H1 (cell line): ENCODE results near the gene BCAS3. TPM values are rescaled to one million over a fixed set of nuclear protein-coding genes. Genes with fewer than 3 reads are reported as not detected.

Source experiments
- CTCF ChIA-PET: fragments of 300-600 bp; sonication (Branson Sonifier 250); formaldehyde crosslinking; loops from one replicate; lab custom pipeline; 2021; ENCODE audit not compliant: partially characterized antibody; lab: Charles Lee
- POLR2A ChIA-PET: fragments of 300-600 bp; sonication (Branson Sonifier 250); formaldehyde crosslinking; loops from one replicate; lab custom pipeline; 2021; ENCODE audit warnings: inconsistent platforms; ENCODE audit not compliant: partially characterized antibody; lab: Charles Lee
- DNase-seq, 2 experiments: peaks; one replicate each; pipeline versions ENCODE4 v3.0.0 to v3.0.0-alpha.2; 2010 to 2022; ENCODE audit warnings: low spot score in 2 of 2, low read depth in 1 of 2, mixed read lengths in 1 of 2
- FAIRE-seq: peaks from 2 replicates; lab custom pipeline; 2011; peaks lifted over from hg19 to GRCh38; lab: Jason Lieb, UNC
- H2AFZ ChIP-seq: 2 replicates; pipeline ENCODE4 v1.8.1; 2012; ENCODE audit warnings: low read length, inconsistent platforms
- H2AK5ac ChIP-seq: 2 replicates; pipeline ENCODE4 v1.6.1; 2013; ENCODE audit warnings: low read depth, low read length
- H2BK120ac ChIP-seq: replicated peaks from 2 replicates; pipeline ENCODE3; 2013; ENCODE audit warnings: low read depth, low read length, inconsistent platforms
- H2BK12ac ChIP-seq: 2 replicates; pipeline ENCODE4 v1.6.1; 2013; ENCODE audit warnings: low read depth, low read length
- H2BK15ac ChIP-seq: 2 replicates; pipeline ENCODE4 v1.6.1; 2013; ENCODE audit warnings: low read length
- H2BK20ac ChIP-seq: 2 replicates; pipeline ENCODE4 v1.6.1; 2013; ENCODE audit warnings: low read length
- H2BK5ac ChIP-seq: 2 replicates; pipeline ENCODE4 v1.6.1; 2013; ENCODE audit warnings: low read depth, low read length
- H3K14ac ChIP-seq: 2 replicates; pipeline ENCODE4 v1.6.1; 2013; ENCODE audit warnings: inconsistent platforms; ENCODE audit not compliant: insufficient read length
- H3K18ac ChIP-seq: 2 replicates; pipeline ENCODE4 v1.6.1; 2013; ENCODE audit warnings: low read length; ENCODE audit errors: extremely low read depth
- H3K23ac ChIP-seq: 2 replicates; pipeline ENCODE4 v1.6.1; 2013; ENCODE audit warnings: inconsistent platforms; ENCODE audit not compliant: insufficient read length
- H3K23me2 ChIP-seq: 2 replicates; pipeline ENCODE4 v1.6.1; 2013; ENCODE audit warnings: low read depth, low read length
- H3K27ac ChIP-seq: 2 replicates; pipeline ENCODE4 v1.6.1; 2011; ENCODE audit warnings: low read depth, low read length, inconsistent platforms
- H3K27me3 ChIP-seq, 4 experiments: replicated peaks in 1 of 4; 1 replicate in 1 of 4; 2 replicates in 3 of 4; pipeline versions ENCODE4 v1.6.1 to v1.8.1; 2011 to 2013; ENCODE audit warnings: low read length in 3 of 4, mild to moderate bottlenecking in 3 of 4, inconsistent platforms in 2 of 4, mixed read lengths in 2 of 4, moderate library complexity in 1 of 4; ENCODE audit not compliant: control insufficient read depth in 3 of 4, insufficient read depth in 3 of 4; ENCODE audit errors: extremely low read depth in 1 of 4
- H3K36me3 ChIP-seq, 4 experiments: 2 replicates each; pipeline versions ENCODE4 v1.6.1 to v1.8.1; 2011 to 2013; ENCODE audit warnings: mild to moderate bottlenecking in 4 of 4, low read length in 3 of 4, moderate library complexity in 2 of 4, control low read depth in 1 of 4, inconsistent platforms in 1 of 4; ENCODE audit not compliant: insufficient read depth in 4 of 4, control insufficient read depth in 2 of 4
- H3K4ac ChIP-seq: replicated peaks from 2 replicates; pipeline ENCODE3; 2013; ENCODE audit warnings: low read length, low read depth, mixed read lengths, inconsistent platforms; ENCODE audit not compliant: insufficient read length
- H3K4me1 ChIP-seq, 4 experiments: replicated peaks in 1 of 4; 1 replicate in 1 of 4; 2 replicates in 3 of 4; pipeline versions ENCODE4 v1.6.1 to v1.8.1; 2011 to 2013; ENCODE audit warnings: low read length in 3 of 4, inconsistent platforms in 2 of 4, mixed read lengths in 1 of 4; ENCODE audit not compliant: insufficient read depth in 4 of 4, control insufficient read depth in 3 of 4
- H3K4me2 ChIP-seq, 2 experiments: 2 replicates each; pipeline versions ENCODE4 v1.6.1 to v1.8.1; 2011 to 2013; ENCODE audit warnings: low read depth in 2 of 2, low read length in 2 of 2, control low read depth in 1 of 2, inconsistent platforms in 1 of 2, mild to moderate bottlenecking in 1 of 2; ENCODE audit not compliant: insufficient read depth in 1 of 2
- H3K4me3 ChIP-seq, 4 experiments: fragments of 200-600, 300-600 bp in 1 of 4; sonication (generic), shearing (Covaris generic), sonication (Bioruptor Twin) in 1 of 4; 2 replicates each; pipeline versions ENCODE4 v1.5.1 to v1.8.1; 2011 to 2016; ENCODE audit warnings: low read length in 4 of 4, low read depth in 3 of 4, control low read depth in 2 of 4, inconsistent platforms in 2 of 4, mild to moderate bottlenecking in 2 of 4, mixed read lengths in 1 of 4, moderate library complexity in 1 of 4; ENCODE audit not compliant: insufficient read depth in 2 of 4; ENCODE audit errors: extremely low read depth in 1 of 4
- H3K56ac ChIP-seq: replicated peaks from 2 replicates; pipeline ENCODE3; 2013; ENCODE audit warnings: low read depth, mild to moderate bottlenecking, mixed read lengths, low read length, inconsistent platforms; ENCODE audit not compliant: insufficient read length
- H3K79me1 ChIP-seq: 2 replicates; pipeline ENCODE4 v1.6.1; 2013; ENCODE audit warnings: low read depth, low read length, control low read depth
- H3K79me2 ChIP-seq, 2 experiments: 2 replicates each; pipeline versions ENCODE4 v1.6.1 to v1.8.1; 2012 to 2013; ENCODE audit warnings: low read length in 2 of 2, mild to moderate bottlenecking in 2 of 2, inconsistent platforms in 1 of 2; ENCODE audit not compliant: insufficient read depth in 2 of 2, control insufficient read depth in 1 of 2
- H3K9ac ChIP-seq, 4 experiments: replicated peaks in 1 of 4; 1 replicate in 1 of 4; 2 replicates in 3 of 4; pipeline versions ENCODE4 v1.6.1 to v1.8.1; 2011 to 2013; ENCODE audit warnings: low read depth in 3 of 4, low read length in 3 of 4, control low read depth in 2 of 4, mild to moderate bottlenecking in 2 of 4, moderate library complexity in 2 of 4, inconsistent platforms in 1 of 4; ENCODE audit errors: extremely low read depth in 1 of 4
- H3K9me3 ChIP-seq, 2 experiments: 2 replicates each; pipeline versions ENCODE4 v1.6.1 to v1.8.1; 2012 to 2013; ENCODE audit warnings: mild to moderate bottlenecking in 2 of 2, moderate library complexity in 2 of 2, control low read depth in 1 of 2, inconsistent platforms in 1 of 2, low read depth in 1 of 2, low read length in 1 of 2, mixed read lengths in 1 of 2; ENCODE audit not compliant: insufficient read depth in 2 of 2
- H4K20me1 ChIP-seq, 2 experiments: replicated peaks in 1 of 2; 2 replicates each; pipeline versions ENCODE3 to v1.8.1; 2011 to 2013; ENCODE audit warnings: inconsistent platforms in 2 of 2, low read length in 2 of 2, mild to moderate bottlenecking in 1 of 2; ENCODE audit not compliant: insufficient read depth in 2 of 2, control insufficient read depth in 1 of 2
- H4K5ac ChIP-seq: 2 replicates; pipeline ENCODE4 v1.6.1; 2013; ENCODE audit warnings: low read length, low read depth, mixed read lengths, inconsistent platforms; ENCODE audit not compliant: insufficient read length
- H4K8ac ChIP-seq: 2 replicates; pipeline ENCODE4 v1.8.0; 2013; ENCODE audit warnings: mild to moderate bottlenecking, moderate library complexity, low read length, inconsistent platforms; ENCODE audit not compliant: insufficient read depth; ENCODE audit errors: extremely low read depth
- H4K91ac ChIP-seq: replicated peaks from 2 replicates; pipeline ENCODE3; 2013; ENCODE audit warnings: low read length, mixed read lengths, inconsistent platforms; ENCODE audit not compliant: insufficient read length
- ATF3 ChIP-seq: IDR thresholded peaks from 2 replicates; pipeline ENCODE4 v1.6.1; 2011; ENCODE audit warnings: low read depth, mild to moderate bottlenecking, low read length; ENCODE audit not compliant: insufficient read depth
- GABPA ChIP-seq: IDR thresholded peaks from 2 replicates; pipeline ENCODE4 v1.6.1; 2011; ENCODE audit warnings: mild to moderate bottlenecking, low read length, moderate library complexity, borderline replicate concordance; ENCODE audit not compliant: insufficient read depth
- JUND ChIP-seq: IDR thresholded peaks from 2 replicates; pipeline ENCODE4 v1.6.1; 2011; ENCODE audit warnings: mild to moderate bottlenecking, improper control_type of control experiment, low read length
- KDM1A ChIP-seq: fragments of 200-600, 300-600 bp; sonication (generic); IDR thresholded peaks from 2 replicates; pipeline ENCODE4 v1.7.1; 2016; ENCODE audit warnings: mild to moderate bottlenecking, low read length, borderline replicate concordance
- NANOG ChIP-seq: IDR thresholded peaks from 2 replicates; pipeline ENCODE4 v1.6.1; 2011; ENCODE audit warnings: low read length, low read depth, mild to moderate bottlenecking, inconsistent platforms; ENCODE audit not compliant: insufficient read depth, poor library complexity, severe bottlenecking
- POU5F1 ChIP-seq: IDR thresholded peaks from 2 replicates; pipeline ENCODE4 v1.6.1; 2011; ENCODE audit warnings: low read depth, mild to moderate bottlenecking, low read length, moderate library complexity
- SIRT6 ChIP-seq: IDR thresholded peaks from one replicate; pipeline ENCODE4 v1.7.1; 2012; ENCODE audit warnings: low read length, inconsistent platforms
- SP2 ChIP-seq: IDR thresholded peaks from 2 replicates; pipeline ENCODE4 v1.6.1; 2012; ENCODE audit warnings: mild to moderate bottlenecking, low read length, inconsistent platforms
- SUZ12 ChIP-seq: fragments of 200-600 bp; sonication (generic); IDR thresholded peaks from 2 replicates; pipeline ENCODE4 v1.6.1; 2012; ENCODE audit warnings: mild to moderate bottlenecking, inconsistent platforms, low read length, moderate library complexity, mixed read lengths
- TBP ChIP-seq: IDR thresholded peaks from 2 replicates; pipeline ENCODE4 v1.6.1; 2011; ENCODE audit warnings: low read depth, low read length, improper control_type of control experiment
- WGBS, 2 experiments: shearing (Covaris generic) in 1 of 2; methylation state at CpG; one replicate each; pipeline versions ENCODE4 v1.1.6 to v1.1.7; 2013 to 2015; ENCODE audit warnings: low lambda C conversion rate in 2 of 2, mixed read lengths in 2 of 2, inconsistent platforms in 1 of 2, low coverage in 1 of 2, missing lambda C conversion rate in 1 of 2; ENCODE audit not compliant: insufficient replicate concordance in 2 of 2, insufficient coverage in 1 of 2, insufficient read length in 1 of 2; ENCODE audit errors: extremely low coverage in 1 of 2, missing lambda C conversion rate in 1 of 2; 5-methylcytosine and 5-hydroxymethylcytosine counted together
- polyA plus RNA-seq, 7 experiments: library from polyadenylated mRNA; depleted of rRNA in 3 of 7; stranded (reverse) in 5 of 7; unstranded in 2 of 7; fragments of >200 nt in 5 of 7; fragments of 200-250 nt in 2 of 7; gene quantifications; 1 replicate in 5 of 7; 2 replicates in 1 of 7; 4 replicates in 1 of 7; pipeline versions ENCODE4 v1.2.1 to v1.2.3, GENCODE V29; 2011 to 2013; ENCODE audit warnings: missing spikeins in 2 of 7, mixed read lengths in 2 of 7
- total RNA-seq: library from RNA; stranded (reverse); fragmentation: NEBNext Ultra II Directional; extraction: Animal tissue kit (Norgen Biotek cat#: 25700); gene quantifications from 2 replicates; pipeline ENCODE4 v1.2.1, GENCODE V29; 2021
- TF ChIP-seq, protein P1 (sequence below): IDR thresholded peaks from 2 replicates; pipeline ENCODE4 v1.6.1; 2012; ENCODE audit warnings: low read length, inconsistent platforms

The BCAS3 gene
- total and polyA plus RNA-seq, 2 of the 8 experiments (the other 6 are each of a cell fraction or from before 2014, with no cell fraction given), result 9.9 to 13.3 TPM

DNA sequence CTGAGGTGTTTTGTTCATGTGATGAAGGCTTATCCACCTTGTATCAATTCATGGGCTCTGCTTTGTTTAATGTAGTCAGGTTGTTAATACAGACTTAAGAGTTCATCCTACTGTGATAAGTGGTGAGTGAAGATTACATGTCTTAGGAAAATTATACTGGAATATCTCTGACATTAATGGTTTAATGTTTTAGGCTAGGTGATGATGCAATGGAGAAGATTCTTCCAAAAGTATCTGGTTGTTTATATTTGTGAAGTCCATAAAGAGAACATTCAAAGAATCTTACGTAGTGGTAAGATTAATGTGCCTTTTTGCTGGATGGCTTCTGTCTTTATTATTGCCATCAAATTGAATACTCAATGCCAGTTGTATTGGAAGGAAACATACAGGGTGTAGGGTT lies 236.4 kb downstream of the BCAS3 start:
- 100% methylated on average over 1 of the region's 1 CpG; no CpG with 5 or more reads in 1 of the 2 experiments for WGBS, 2 experiments

More for the DNA sequence above, 236.4 kb downstream of the BCAS3 start:
- H2BK15ac ChIP-seq, result no peak overlapping the region
- no peak overlapping the region for H3K4ac ChIP-seq
- H3K18ac ChIP-seq, result no peak overlapping the region
- H3K23me2 ChIP-seq, result no peaks in the 10 kb centered on the region
- no peak overlapping the region for H2AFZ ChIP-seq
- H2BK5ac ChIP-seq, result no peak overlapping the region
- H2BK120ac ChIP-seq, result no peak overlapping the region
- DNase-seq (no peak), FAIRE-seq (no peak)
- H3K27me3 ChIP-seq, result no peaks in the 10 kb centered on the region
- H3K79me1 ChIP-seq, result no peaks in the 10 kb centered on the region
- H3K9me3 ChIP-seq, result 0 out of 4 replicates have a peak, but pooled peaks cover 0 to 2% of the 10 kb centered on the region in 2 experiments
- TF ChIP-seq GABPA (no peak), SUZ12 (no peak), KDM1A (no peak), POU5F1 (no peak), JUND (no peak), ATF3 (no peak), TBP (no peak), NANOG (no peak), SIRT6 (no peak), SP2 (no peak)
- TF ChIP-seq, protein P1, sequence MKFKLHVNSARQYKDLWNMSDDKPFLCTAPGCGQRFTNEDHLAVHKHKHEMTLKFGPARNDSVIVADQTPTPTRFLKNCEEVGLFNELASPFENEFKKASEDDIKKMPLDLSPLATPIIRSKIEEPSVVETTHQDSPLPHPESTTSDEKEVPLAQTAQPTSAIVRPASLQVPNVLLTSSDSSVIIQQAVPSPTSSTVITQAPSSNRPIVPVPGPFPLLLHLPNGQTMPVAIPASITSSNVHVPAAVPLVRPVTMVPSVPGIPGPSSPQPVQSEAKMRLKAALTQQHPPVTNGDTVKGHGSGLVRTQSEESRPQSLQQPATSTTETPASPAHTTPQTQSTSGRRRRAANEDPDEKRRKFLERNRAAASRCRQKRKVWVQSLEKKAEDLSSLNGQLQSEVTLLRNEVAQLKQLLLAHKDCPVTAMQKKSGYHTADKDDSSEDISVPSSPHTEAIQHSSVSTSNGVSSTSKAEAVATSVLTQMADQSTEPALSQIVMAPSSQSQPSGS, result no peak
- no peak overlapping the region for H2BK12ac ChIP-seq
- no peak overlapping the region for H3K23ac ChIP-seq
- H3K4me2 ChIP-seq, result no peak overlapping the region
- H4K91ac ChIP-seq, result no peak overlapping the region
- no peak overlapping the region for H2BK20ac ChIP-seq
- H3K4me3 ChIP-seq, result no peak overlapping the region
- no peak overlapping the region for H3K14ac ChIP-seq
- H3K36me3 ChIP-seq, result no peaks in the 10 kb centered on the region
- H4K20me1 ChIP-seq, result no peaks in the 10 kb centered on the region
- CTCF ChIA-PET, result no interaction called here
- no peaks in the 10 kb centered on the region for H3K4me1 ChIP-seq
- no peak overlapping the region for H4K8ac ChIP-seq
- H3K79me2 ChIP-seq, result no peaks in the 10 kb centered on the region
- no peak overlapping the region for H3K56ac ChIP-seq
- POLR2A ChIA-PET, result no interaction called here
- no peak overlapping the region for H3K9ac ChIP-seq
- no peak overlapping the region for H3K27ac ChIP-seq
- no peak overlapping the region for H4K5ac ChIP-seq
- H2AK5ac ChIP-seq, result no peak overlapping the region
